G401.6 (cell line): ENCODE results near the gene RASL10B.
"Not testable (repeated sequence)": the region's sequence is repeated elsewhere in the genome, so short reads cannot be mapped to it uniquely, and the experiment has no call there.

Experiments
- FAIRE-seq: peaks from 2 replicates; lab custom pipeline; 2012; peaks lifted over from hg19 to GRCh38; lab: Jason Lieb, UNC

RASL10B gene

DNA sequence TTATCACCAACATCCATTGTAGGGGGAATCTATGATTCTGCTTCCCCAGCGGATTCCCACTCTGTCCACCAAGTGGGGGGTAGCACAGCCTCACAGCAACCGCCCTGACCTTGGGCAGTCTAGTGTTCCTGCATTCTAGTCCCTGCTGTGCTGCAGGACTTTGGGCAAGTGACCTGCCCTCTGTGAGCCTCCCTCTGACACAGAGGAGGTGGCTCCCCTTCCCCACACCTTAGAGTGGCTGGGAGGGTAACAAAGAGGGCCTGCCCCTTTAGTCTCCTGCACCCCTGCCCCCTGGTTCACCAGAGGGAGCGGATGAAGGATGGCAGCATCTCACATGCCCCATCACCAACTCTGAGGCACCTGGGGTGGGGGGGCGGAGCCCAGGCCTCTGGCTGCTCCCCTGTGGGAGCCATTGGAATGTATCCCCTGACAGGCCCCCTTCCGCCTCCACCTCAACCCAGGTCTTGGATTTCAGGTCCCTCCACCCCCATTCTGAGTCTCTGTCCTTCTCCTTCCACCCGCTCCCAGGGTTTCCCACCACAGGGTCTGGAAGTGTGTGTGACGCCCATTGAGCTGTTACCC is 11.5 kb downstream of the RASL10B start:
- FAIRE-seq = no peak

DNA sequence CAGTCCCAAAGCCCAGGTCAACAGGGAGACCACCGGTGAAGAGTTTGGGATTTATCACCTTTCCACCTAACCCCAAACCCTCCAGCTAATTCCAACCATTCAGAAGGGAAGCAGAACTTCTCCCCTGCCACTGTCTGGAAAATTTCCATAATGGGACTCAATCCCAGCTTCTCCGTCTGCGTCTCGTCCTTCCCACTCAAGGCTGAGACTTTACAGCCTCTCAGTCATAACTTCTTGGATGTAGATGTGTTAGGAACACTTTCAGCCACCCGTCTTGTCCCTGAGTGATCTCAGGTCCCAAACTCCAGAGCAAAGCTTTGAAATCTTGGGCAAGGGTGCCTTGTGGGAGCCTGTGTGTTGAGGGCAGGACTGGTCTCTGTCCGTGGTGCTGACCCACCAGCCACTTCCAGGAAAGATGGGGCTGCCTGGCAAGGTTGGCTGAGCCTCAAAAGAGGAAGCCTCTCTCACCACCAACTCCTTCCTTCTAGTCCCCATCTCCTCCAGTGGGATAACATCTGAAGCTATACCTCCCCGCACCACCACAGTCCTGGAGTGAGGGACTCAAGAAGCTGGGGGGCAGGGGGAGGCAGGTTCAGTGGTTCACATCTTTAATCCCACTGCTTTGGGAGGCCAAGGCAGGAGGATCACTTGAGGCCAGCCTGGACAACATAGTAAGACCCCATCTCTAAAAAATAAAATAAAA is 12.3 kb downstream of the RASL10B start:
- FAIRE-seq = no peak

DNA sequence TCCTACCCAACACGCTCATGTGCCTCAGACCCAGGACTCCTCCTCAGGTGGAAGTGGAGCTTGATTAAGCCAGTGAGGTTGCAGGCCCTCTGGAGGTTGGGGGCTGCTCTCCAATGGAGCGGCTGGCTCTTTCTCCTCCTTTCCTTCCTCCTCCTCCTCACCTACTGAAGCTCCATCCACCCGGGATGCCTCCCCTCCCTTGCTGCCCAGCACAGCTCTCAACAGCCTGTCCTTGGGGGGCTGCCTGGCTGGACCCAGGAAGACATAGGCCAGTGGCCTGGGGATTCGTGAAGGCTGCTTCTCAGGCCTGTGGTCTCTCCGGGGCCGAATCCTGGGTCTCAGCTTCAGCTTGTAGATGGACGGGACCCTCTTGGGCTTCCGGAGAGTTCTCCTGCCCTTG is 13.4 kb downstream of the RASL10B start:
- FAIRE-seq = no peak

DNA sequence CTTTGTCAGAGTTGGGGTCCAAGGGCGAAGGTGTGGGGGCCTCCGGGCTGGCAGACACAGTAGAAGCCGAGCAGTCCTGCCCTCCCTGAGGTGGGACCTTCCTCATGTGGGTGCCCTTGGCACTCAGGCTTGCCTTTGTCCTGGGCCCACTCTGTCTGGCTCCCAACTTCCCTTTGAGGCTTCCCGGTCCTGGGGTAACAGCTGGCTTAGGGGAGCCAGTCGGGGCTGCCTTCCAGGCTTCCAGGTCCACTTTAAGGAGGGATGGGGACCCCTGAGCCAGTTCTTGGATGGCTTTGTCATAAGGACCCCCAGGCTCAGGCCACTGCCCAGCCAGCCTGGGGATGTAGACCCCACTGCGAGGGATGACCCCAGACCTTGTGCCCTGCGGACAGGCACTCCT is 13.8 kb downstream of the RASL10B start:
- FAIRE-seq = no peak

DNA sequence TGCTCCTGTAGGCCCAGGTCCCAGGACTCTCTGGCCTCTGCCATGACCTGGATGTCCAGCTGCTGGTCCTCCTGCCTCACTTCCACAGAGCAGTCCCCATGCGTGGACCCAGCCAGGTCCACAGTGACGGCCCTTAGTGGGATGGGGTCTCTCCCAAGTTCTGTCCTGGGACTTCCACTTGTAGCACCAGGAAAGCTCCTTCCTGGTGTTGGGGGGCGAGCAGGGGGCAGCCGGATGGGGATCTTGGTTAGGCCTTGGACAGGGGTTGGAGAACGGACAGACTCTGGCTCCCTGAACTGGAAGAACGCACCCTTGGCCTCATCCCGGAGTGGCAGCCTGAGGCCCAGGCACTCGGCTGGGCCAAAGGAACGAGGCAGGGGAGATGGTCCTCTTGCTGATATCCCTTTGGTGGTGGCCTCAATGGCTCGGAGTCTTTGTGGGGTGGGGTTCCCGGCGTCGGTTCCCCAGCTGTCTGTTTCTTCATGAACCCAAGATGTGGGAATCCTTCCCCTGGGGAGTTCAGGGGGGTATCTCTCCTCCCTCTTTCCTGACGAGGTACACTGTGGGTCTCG is 14.4 kb downstream of the RASL10B start:
- FAIRE-seq = no peak

DNA sequence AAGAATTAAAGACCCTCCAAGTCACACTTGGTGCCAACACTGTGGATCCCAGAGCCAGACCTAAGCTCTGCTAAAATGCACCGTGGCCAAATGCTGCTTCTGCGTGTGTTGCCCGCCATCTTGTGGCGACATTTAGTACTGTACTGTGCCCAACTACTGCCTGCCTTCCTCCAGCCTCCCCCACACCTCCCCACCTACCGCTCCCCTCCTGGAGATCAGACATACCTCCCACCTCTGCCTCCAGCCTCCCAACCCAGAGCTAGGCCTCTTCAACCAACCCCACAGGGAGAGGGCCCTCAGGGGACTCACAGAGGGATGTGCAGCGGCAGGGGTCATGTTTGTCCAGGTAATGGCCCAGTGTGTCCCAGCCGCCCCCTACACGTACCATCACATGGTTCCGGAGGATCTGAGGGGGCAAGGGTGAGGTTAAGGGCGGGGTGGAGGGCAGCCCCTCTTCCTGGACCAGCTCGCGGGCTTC is 16.1 kb downstream of the RASL10B start:
- FAIRE-seq = no peak

DNA sequence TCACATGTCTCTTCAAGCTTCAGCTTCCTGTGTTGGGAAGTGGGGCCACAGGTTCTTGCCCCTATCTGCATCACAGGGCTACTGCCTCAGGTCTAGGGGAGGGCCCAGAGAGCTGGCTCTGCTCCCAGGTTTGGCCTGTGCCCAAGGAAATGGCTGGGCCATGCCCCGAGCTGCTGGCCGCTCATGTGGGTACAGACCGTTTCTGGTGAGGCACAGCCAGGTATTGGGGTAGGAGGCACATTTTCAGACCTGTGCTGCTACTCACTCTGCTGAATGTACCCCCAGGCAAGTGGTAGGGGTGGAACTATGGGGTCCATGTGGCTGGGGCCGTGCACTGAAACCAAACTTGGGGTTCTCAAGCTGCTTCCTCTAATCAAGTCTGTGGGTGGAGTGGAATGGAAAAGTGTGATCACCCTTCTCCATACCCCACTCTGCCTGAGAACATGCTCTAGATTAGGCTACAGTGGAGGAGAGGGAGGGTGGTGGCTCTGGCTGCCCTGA is 17.0 kb downstream of the RASL10B start:
- FAIRE-seq = no peak

DNA sequence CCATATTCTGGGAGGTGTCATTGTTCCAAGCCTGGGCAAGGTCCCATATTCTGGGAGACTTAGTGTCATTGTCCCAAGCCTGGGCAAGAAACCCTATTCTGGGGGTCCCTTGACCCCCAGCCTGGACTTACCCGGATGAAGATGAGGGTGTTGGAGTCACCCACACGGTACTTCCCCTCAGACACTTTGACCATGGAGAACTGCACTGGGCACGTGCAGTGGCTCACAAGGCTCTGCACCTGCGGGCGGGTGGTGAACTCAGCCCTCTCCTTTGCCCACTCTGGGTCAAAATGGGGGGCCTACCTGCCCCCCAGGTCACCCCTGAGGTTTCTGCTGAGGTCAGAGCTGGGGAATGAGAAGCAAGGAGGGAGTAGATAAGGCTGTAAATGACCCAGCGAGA is 17.5 kb downstream of the RASL10B start:
- FAIRE-seq = no peak

DNA sequence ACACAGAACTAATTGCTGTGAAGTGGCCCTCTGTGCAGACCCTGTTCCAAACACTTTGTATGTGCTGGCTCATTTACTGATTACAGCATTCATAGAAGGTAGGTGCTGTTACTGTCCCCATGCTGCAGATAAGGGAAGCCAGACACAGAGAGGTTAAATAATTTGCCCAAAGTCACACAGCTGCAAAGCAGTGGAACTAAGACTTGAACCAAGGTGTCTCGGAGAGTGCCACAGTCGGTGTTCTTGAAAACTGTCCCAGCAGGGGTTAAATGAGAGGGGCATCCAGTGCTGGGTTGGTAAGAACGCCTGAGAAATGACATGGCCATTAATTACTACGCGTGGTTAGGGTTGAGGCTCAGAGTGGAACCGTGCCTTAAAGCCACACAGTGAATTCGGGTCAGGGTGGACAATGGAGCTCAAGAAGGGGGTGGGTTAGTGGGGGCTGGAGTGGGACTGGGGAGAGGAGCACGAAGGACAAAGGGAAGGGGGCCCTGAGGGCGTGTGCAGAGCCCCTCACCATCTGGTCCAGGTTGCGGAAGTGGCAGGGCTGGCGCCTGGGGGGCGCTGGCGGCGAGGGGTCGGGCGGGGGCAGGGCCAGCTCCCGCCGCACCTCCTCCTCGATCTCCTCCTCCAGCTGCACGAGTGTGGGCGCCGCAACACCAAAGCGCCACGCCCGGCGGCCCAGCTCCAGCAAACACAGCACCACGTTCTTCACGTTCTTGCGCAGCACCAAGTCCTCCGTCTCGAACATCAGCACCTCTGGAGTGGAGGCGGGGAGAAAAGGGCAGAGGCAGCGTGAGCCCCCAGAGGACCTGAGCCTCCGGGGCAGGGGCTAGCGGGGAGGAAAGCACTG is 18.3 kb downstream of the RASL10B start:
- FAIRE-seq = no peak

DNA sequence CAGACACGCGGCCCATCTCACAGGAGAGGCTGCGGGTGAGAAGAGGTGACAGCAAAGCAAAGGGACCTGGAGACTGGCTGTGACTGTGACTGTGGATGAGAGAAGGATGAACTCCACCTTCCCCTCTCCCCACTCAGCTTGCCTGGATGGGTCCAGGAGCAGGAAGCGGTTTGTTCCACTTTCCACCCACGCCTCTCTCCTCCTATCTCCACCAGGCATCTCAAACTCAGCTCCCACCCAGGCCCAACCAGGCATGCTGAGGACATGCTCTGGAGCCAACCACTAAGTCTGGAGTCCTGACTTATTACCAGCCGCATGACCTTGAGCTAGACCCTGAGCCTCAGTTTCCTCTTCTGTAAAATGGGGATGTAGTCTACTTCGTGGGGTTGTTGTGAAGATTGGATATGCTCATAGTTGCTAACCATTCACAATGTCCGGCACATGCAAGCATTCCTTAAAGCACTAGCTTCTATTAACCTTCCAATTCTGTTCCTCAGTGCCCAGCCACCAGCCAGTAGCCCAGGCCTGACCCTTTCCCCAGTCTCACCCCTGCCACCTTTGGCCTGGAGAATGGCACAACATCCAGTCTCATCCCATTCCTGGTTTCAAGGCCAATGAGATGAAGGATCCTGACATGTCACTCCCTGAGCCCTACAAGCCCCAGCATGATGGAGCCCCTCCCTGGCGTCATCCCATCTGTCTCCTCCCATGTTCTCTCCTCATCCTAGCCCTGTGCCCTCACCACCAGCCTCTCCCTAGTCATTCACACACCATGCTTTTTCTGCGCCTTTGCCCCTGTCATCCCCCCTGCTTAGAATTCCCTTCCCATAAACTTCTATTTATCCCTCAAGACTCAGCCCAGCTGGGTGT is 19.3 kb downstream of the RASL10B start:
- FAIRE-seq = no peak

DNA sequence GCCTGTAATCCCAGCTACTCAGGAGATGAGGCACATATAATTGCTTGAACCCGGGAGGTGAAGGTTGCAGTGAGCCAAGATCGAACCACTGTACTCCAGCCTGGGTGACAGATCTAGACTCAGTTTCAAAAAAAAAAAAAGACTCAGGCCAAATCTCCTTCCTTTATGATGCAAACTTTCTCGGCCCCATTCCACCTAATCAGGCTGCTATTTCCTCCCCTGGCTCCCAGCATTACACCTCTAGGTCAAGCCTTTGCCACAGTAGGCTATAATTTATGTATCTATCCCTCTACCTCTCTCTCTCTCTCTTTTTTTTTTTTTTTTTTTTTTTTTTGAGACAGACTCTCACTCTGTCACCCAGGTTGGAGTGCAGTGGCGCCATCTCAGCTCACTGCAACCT is 20.1 kb downstream of the RASL10B start:
- not testable (repeated sequence) for FAIRE-seq

DNA sequence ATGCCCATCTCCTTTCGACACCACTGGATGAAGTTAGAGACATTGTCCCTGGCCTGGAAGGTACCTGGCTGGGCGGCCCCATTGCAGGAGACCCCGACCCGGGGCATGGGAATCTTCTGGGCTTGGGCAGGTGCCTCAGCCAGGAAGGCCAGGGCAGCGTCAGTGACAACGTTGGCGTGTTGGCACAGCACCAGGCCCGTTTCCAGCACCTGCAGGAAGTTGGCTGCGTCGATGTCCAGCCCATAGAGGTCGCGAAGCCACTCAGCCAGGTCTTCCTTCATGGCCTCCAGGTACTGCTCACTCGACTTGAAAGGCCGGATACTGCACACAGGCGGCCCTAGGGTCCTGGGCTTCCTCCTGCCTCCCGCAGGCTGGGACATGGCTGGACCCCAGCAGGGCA is 21.0 kb downstream of the RASL10B start:
- FAIRE-seq = no peak

DNA sequence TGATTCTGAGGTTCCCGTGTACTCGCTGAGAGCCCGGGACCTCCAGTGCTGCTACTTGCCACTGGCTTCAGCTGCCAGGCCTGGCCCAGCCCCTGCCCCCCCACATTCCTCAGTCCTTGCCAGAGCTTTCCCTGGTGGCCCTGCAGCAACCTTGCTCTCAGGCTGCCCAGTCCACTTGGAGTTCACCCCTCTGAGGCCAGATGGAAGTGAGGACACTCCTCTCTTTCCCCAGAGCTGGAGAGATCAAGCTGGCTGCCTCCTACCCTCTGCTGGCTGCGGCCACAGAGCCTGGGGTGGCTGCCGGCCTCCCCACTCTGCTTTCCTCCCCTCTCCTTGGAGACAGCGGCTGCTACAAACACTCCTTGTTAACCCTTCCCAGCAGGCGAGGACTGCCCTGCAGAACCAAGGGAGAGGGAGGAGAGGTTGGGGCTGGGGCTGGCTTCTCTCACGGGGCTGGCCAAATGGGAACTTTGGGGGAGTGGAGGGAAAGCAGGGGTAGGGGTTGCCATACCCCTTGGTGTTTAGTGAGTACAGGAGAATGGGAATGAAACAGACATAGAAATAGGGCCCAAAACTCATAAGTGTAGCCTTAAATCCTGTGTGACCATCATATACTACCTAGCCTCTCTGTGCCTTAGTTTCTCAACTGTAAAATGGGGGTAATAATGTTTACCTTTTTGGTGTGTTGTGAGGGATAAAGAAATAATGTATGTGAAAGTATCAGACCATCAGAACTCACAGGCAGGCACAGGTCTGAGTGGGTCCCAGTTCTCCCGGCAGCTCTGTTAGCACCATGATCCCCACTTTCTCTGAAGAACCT is 21.7 kb downstream of the RASL10B start, which contains the start of gene GAS2L2:
TSS of gene GAS2L2 (minus strand) at position 295 of the 820 bp plus-strand sequence. CDS start 389 bp downstream, outside the sequence.
- FAIRE-seq = no peak

DNA sequence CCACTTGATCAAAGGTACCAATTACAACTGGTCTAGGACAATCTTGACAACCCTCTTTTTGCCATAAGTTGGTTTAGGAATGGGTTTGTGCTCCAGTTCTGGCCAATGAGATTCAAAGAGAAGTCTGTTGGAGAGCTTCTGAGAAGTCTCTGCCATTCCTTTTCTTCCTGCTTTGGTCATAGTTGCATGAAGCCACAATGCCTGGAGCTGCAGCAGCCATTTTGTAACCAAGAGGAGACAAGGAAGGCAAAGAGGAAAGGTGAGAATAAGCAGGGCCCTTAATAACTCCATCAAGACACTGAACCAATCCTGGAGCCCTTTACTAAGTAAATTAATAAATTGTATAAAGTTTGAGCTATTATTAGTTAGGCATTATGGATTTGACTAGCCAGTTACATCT is 25.8 kb downstream of the RASL10B start:
- FAIRE-seq = no peak

DNA sequence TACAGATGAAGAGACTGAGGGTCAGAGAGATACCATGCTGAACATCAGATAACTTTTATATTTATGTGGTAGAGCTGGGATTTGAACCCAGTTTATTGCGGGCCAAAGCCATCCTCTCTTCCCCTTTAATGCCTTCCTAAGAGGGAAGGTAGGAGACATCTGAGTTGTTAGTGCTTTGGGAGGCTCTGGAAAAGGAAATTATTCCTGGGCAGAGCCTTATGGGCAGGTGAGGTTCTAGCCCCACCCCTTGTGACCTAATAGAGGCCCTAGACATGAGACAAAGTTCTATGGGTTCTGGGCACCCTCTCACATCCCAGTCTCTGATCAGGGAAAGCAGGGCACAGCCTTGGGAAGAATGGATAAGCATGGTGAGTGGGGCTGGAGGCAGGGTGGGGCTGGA is 29.1 kb downstream of the RASL10B start, which contains the start of gene C17orf50:
TSS of gene C17orf50 (plus strand) at position 301 of the 400 bp plus-strand sequence. CDS start at position 356, 55 bp downstream.
- FAIRE-seq = no peak

DNA sequence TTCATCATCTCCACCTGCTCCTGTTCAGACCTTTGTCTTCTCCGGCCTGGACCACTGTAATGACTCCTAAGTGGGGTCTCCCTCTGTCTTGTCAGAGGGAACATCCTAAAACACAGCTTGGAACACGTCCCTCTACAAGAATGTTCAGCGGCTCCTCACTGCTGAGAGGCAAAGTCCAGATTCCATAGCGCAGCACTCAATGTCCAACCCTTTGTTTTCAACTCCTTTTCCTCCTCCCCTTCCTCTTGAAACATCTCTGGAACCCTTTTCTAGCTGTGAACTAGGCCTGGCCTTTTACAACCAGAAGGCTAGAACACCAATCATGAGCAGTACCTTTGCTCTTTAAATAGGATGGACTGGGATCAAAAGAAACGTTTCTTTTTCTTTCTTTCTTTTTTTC is 30.2 kb downstream of the RASL10B start:
- FAIRE-seq = no peak

DNA sequence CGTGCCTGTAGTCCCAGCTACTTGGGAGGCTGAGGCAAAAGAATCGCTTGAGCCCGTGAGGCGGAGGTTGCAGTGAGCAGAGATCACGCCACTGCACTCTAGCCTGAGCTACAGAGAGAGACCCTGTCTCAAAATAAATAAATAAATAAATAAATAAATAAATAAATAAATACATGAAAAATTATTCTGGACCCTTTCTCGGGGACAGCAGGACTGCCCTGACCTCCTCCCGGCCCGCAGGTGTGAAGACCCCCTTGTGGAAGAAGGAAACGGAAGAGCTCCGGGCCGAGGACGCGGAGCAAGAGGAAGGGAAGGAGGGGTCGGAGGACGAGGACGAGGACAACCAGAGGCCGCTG is 32.3 kb downstream of the RASL10B start:
- FAIRE-seq = no peak

DNA sequence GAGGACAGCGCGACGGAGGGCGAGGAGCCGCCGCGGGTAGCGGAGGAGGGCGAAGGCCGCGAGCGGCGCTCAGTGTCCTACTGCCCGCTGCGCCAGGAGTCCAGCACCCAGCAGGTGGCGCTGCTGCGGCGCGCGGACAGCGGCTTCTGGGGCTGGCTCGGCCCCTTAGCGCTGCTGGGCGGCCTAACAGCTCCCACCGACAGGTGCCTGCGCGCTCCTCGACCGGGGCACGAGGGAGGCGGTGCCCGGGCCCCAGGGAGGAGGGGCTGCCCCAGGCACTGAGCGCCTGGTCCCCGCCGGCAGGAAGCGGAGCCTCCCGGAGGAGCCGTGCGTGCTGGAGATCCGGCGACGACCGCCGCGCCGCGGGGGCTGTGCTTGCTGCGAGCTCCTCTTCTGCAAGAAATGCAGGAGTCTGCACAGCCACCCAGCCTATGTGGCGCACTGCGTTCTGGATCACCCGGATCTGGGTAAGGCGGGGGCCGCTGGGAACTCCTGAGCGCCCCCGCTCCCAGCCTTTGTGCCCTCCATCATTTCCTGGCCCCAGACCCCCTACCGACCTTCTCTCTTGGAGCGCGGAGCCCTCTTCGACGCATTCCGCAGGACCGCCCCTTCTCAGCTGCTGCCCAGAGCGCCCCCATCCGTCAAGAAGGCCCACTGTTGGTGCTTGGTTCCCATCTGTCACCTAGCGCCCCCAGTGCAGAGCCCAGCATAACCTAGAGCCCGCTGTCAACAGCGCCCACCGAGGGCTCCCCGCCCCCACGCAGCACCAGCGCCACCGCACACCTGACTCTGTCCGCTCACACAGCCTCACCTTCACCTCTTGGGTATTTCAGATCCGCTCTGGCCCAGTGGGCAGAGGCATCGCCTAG is 32.9 kb downstream of the RASL10B start:
- no peak for FAIRE-seq

DNA sequence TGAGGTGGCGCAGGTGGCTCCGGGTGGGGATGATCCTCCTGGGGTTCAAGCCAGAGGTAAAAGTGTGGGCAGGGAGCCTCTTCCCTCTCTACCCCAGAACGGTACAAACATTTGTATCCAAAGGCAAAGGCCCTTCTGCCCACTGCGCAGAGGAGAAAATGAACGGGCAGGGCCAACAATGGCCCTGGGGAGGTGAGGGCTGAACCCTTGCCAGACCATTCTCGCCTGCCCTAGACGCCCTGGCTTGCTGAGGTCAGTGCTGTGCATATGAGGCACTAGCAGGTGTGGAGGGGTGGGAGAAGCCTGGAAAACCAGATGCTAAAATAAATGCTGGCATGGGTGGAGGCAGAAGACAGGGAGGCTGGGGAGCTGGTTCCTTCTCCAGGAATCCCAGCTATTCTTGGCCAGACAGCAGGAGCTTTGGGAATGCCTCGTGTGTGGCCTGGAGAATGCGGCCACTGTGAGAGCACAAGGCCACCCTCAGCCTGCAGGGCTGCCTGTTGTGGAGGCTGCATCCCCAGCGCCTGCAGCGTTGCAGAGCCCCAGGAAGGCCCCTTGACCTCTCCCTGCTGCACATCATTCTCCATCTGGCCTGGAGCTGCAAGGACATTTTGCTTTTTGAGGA is 33.8 kb downstream of the RASL10B start:
- FAIRE-seq = no peak
